Glomerular visceral epithelial cell (primary cell): ENCODE data around the gene SMARCA2.

Source experiments
- DNase-seq: peaks from one replicate; pipeline ENCODE4 v3.0.0-alpha.2; 2016; ENCODE audit errors: extremely low spot score

The SMARCA2 gene

GRCh38 chr9:2210201-2210600, 195.1 kb downstream of the SMARCA2 start:
- no peak for DNase-seq

GRCh38 chr9:2213830-2214468, 198.8 kb downstream of the SMARCA2 start:
- DNase-seq: no peak

- no peak for DNase-seq
These were observed 199.6 kb downstream of the SMARCA2 start for GRCh38 chr9:2214707-2215106.

GRCh38 chr9:2215921-2216441, 200.8 kb downstream of the SMARCA2 start:
- DNase-seq: no peak

GRCh38 chr9:2216591-2216990, 201.4 kb downstream of the SMARCA2 start:
- peak; percentile 55 for DNase-seq

GRCh38 chr9:2217540-2217939, 202.4 kb downstream of the SMARCA2 start:
- DNase-seq: no peak

- DNase-seq: no peak
These were observed 204.9 kb downstream of the SMARCA2 start for GRCh38 chr9:2220036-2220435.

GRCh38 chr9:2227144-2227867, 212.2 kb downstream of the SMARCA2 start:
- DNase-seq: no peak

GRCh38 chr9:2228132-2228531, 213.0 kb downstream of the SMARCA2 start:
- peak; percentile 17 for DNase-seq

GRCh38 chr9:2228641-2229040, 213.5 kb downstream of the SMARCA2 start:
- DNase-seq: no peak

- DNase-seq: no peak
These were observed 214.1 kb downstream of the SMARCA2 start for GRCh38 chr9:2229109-2229721.

- no peak for DNase-seq
These were observed 215.2 kb downstream of the SMARCA2 start for GRCh38 chr9:2230362-2230761.

- DNase-seq: no peak
These were observed 216.0 kb downstream of the SMARCA2 start for GRCh38 chr9:2231101-2231500.

- DNase-seq: no peak
These were observed 216.7 kb downstream of the SMARCA2 start for GRCh38 chr9:2231829-2232228.

- no peak for DNase-seq
These were observed 218.1 kb downstream of the SMARCA2 start for GRCh38 chr9:2233274-2233673.

- DNase-seq: no peak
These were observed 219.3 kb downstream of the SMARCA2 start for GRCh38 chr9:2234371-2234893.

- DNase-seq: no peak
These were observed 220.5 kb downstream of the SMARCA2 start for GRCh38 chr9:2235623-2236022.

- DNase-seq: no peak
These were observed 221.7 kb downstream of the SMARCA2 start for GRCh38 chr9:2236850-2237249.

GRCh38 chr9:2241461-2241835, 226.3 kb downstream of the SMARCA2 start:
- no peak for DNase-seq

- DNase-seq: peak; percentile 85
These were observed 226.9 kb downstream of the SMARCA2 start for GRCh38 chr9:2241836-2242741.

GRCh38 chr9:2242831-2243330, 227.7 kb downstream of the SMARCA2 start:
- no peak for DNase-seq
